ENCODE results near the gene MSI2. TPM values are rescaled to one million over a fixed set of nuclear protein-coding genes. Genes with fewer than 3 reads are reported as not detected.

MSI2 gene
- total and polyA plus RNA-seq, 9 of the 15 experiments (the other 6 are each of a cell fraction or from before 2014, with no cell fraction given): 4.6 to 61.8 (median 42.4) TPM

DNA sequence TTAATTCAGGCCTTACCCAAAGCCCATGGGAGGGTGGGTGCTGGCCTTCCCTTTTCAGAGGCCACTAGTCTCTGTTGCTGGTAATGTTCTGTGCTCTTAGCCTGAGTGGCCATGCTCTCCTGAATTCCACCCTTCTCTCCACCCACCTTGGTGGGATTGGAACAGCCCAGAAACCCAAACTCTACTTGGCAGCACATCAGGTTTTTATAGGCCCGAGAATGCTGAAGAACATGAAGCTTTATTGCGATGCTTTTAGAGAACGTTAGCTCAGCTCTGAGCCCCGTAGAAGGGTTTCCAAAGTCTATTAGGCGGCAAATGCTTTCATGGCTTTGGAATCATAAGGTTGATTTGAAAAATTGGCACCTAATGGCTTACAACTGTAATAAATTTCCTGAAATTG is 209.3 kb downstream of the MSI2 start:
- no peaks in the 10 kb centered on the region; the same call in 1 of the 2 replicates for H4K20me1 ChIP-seq (replicated peaks; ENCODE audit: control insufficient read depth, insufficient read depth, low read length)
- no peak overlapping the region for H2AFZ ChIP-seq (ENCODE audit: low read depth, low read length)
- H3K36me3 ChIP-seq (ENCODE audit: control insufficient read depth, insufficient read depth, low read length): no peaks in the 10 kb centered on the region
- no peak overlapping the region for H3K27ac ChIP-seq (ENCODE audit: extremely low read depth, low read depth, low read length)
- no peaks in the 10 kb centered on the region for H3K9me1 ChIP-seq (ENCODE audit: control insufficient read depth, insufficient read depth, low read length)
- H3K79me2 ChIP-seq (ENCODE audit: control insufficient read depth, insufficient read depth, low read length): peaks cover under 1% of the 10 kb centered on the region; the same call in 1 of the 3 replicates
- WGBS (ENCODE audit: insufficient coverage, low coverage, missing lambda C conversion rate): 87% methylated on average over 5 of the region's 5 CpGs
- ChIA-PET POLR2A (interaction anchor here (0.8 to 1.3 kb wide), 3 partner anchors 14 to 16 kb away, joined by 3 read pairs; no protein-coding TSS in a partner anchor), CTCF (ENCODE audit: low intra/inter-chr PET ratio) (no interaction called here)
- FAIRE-seq (no peak), DNase-seq (ENCODE audit: extremely low read depth in 1 of 4, low spot score in 3 of 4) (no peak), ATAC-seq (no peak)
- BruUV-seq (replicated peaks): no TSS peak
- H3K4me3 ChIP-seq: no peak overlapping the region
- no peak overlapping the region for H3K9ac ChIP-seq (ENCODE audit: insufficient read depth in 1 of 2, low read depth in 2 of 2, low read length in 2 of 2)
- H3K9me3 ChIP-seq (replicated peaks; ENCODE audit: control insufficient read depth, insufficient read depth, low read depth, low read length): no peaks in the 10 kb centered on the region
- H3K4me1 ChIP-seq (replicated peaks in 1 of 2; ENCODE audit: control insufficient read depth in 2 of 2, insufficient read depth in 2 of 2, low read length in 2 of 2): peaks cover 3 to 11% of the 10 kb centered on the region in 2 experiments; a peak in 4 of 5 replicates
- intact Hi-C loops (cut with micrococcal nuclease) (no loop called here), in situ Hi-C loops (cut with MboI) (no loop called here)
- H3K27me3 ChIP-seq (ENCODE audit: control insufficient read depth in 2 of 2, insufficient read depth in 2 of 2, low read length in 2 of 2): no peaks in the 10 kb centered on the region
- TF ChIP-seq TOE1 (IDR thresholded peaks at IDR 0.05; ENCODE audit: borderline replicate concordance): no peak
- TF ChIP-seq TOE1 (CRISPR knock-in tag; IDR thresholded peaks at IDR 0.05; ENCODE audit: borderline replicate concordance, low read depth): no peak
- no peak for TF ChIP-seq ZNF551 (CRISPR knock-in tag; IDR thresholded peaks at IDR 0.05)
- no peak for TF ChIP-seq MYBL2 (IDR thresholded peaks at IDR 0.05; ENCODE audit: low read depth)
- no peak for TF ChIP-seq MYBL2 (CRISPR knock-in tag; IDR thresholded peaks at IDR 0.05; ENCODE audit: borderline replicate concordance)
- TF ChIP-seq U2AF2 (optimal IDR thresholded peaks at IDR 0.05; ENCODE audit: low read depth, low read length): no peak
- no peak for TF ChIP-seq ZNF76 (CRISPR knock-in tag; IDR thresholded peaks at IDR 0.05; ENCODE audit: borderline replicate concordance)
- no peak for TF ChIP-seq MCM5 (IDR thresholded peaks at IDR 0.05; ENCODE audit: low read depth)
- no peak for TF ChIP-seq NFE2L1 (tag; IDR thresholded peaks at IDR 0.05; ENCODE audit: borderline replicate concordance, low read depth)
- no peak for TF ChIP-seq MXI1 (IDR thresholded peaks at IDR 0.05; ENCODE audit: low read depth, low read length)
- no peak for TF ChIP-seq ZBTB7A (IDR thresholded peaks at IDR 0.05; ENCODE audit: borderline replicate concordance, control insufficient read depth, low read depth, low read length)
- TF ChIP-seq PTRF (tag; IDR thresholded peaks at IDR 0.05): no peak
- TF ChIP-seq ARID1B (IDR thresholded peaks at IDR 0.05): no peak
- no peak for TF ChIP-seq NCOA1 (IDR thresholded peaks at IDR 0.05; ENCODE audit: low read depth)
- TF ChIP-seq PHTF2 (CRISPR knock-in tag; IDR thresholded peaks at IDR 0.05): no peak
- TF ChIP-seq HMGN3 (IDR thresholded peaks at IDR 0.05; ENCODE audit: borderline replicate concordance, extremely low read depth, insufficient read length, low read depth, low read length): no peak
- TF ChIP-seq RAD51 (IDR thresholded peaks at IDR 0.05; ENCODE audit: borderline replicate concordance, low read depth): no peak
- no peak for TF ChIP-seq ZSCAN29 (IDR thresholded peaks at IDR 0.05)
- TF ChIP-seq, protein P1, sequence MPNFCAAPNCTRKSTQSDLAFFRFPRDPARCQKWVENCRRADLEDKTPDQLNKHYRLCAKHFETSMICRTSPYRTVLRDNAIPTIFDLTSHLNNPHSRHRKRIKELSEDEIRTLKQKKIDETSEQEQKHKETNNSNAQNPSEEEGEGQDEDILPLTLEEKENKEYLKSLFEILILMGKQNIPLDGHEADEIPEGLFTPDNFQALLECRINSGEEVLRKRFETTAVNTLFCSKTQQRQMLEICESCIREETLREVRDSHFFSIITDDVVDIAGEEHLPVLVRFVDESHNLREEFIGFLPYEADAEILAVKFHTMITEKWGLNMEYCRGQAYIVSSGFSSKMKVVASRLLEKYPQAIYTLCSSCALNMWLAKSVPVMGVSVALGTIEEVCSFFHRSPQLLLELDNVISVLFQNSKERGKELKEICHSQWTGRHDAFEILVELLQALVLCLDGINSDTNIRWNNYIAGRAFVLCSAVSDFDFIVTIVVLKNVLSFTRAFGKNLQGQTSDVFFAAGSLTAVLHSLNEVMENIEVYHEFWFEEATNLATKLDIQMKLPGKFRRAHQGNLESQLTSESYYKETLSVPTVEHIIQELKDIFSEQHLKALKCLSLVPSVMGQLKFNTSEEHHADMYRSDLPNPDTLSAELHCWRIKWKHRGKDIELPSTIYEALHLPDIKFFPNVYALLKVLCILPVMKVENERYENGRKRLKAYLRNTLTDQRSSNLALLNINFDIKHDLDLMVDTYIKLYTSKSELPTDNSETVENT (CRISPR knock-in tag; IDR thresholded peaks at IDR 0.05): no peak
- no peak for TF ChIP-seq TSHZ1 (CRISPR knock-in tag; IDR thresholded peaks at IDR 0.05)
- no peak overlapping the region for H3K4me2 ChIP-seq (ENCODE audit: insufficient read depth, low read length)

All from K562 (cell line).